ENCODE measurements around the gene KMT2E. TPM values are rescaled to one million over a fixed set of nuclear protein-coding genes. Genes with fewer than 3 reads are reported as not detected.

KMT2E gene
- polyA plus RNA-seq, 1 experiment, result 4.4 TPM

DNA sequence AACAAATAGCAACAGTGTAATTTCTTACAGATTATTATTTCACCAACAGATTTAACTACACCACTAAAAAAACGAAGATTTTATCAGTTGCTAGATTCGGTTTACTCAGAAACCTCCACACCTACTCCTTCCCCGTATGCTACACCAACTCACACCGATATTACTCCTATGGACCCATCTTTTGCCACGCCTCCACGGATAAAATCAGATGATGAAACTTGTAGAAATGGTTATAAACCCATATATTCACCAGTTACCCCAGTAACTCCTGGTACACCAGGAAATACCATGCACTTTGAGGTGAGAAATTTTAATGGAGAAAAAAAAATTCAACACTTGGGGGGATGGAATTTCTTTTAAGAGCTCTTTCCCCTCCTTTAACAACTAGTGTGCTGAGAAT is 92.5 kb downstream of the KMT2E start:
- TF ChIP-seq, protein P1, sequence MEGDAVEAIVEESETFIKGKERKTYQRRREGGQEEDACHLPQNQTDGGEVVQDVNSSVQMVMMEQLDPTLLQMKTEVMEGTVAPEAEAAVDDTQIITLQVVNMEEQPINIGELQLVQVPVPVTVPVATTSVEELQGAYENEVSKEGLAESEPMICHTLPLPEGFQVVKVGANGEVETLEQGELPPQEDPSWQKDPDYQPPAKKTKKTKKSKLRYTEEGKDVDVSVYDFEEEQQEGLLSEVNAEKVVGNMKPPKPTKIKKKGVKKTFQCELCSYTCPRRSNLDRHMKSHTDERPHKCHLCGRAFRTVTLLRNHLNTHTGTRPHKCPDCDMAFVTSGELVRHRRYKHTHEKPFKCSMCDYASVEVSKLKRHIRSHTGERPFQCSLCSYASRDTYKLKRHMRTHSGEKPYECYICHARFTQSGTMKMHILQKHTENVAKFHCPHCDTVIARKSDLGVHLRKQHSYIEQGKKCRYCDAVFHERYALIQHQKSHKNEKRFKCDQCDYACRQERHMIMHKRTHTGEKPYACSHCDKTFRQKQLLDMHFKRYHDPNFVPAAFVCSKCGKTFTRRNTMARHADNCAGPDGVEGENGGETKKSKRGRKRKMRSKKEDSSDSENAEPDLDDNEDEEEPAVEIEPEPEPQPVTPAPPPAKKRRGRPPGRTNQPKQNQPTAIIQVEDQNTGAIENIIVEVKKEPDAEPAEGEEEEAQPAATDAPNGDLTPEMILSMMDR (IDR thresholded peaks at IDR 0.05; ENCODE audit: insufficient read depth, low read depth, low read length), result no peak
- Histone ChIP-seq H3K27me3 (ENCODE audit: control insufficient read depth, insufficient read depth, low read length) (no peaks in the 10 kb centered on the region), H3K4me3 (ENCODE audit: low read depth, low read length) (no peak overlapping the region), H3K36me3 (ENCODE audit: control insufficient read depth, insufficient read depth, low read length) (peaks cover 8% of the 10 kb centered on the region)
- ChIA-PET POLR2A (no interaction called here), CTCF (interaction anchor here (1.2 kb wide), 1 partner anchor 126 kb away, joined by 3 read pairs; no protein-coding TSS in a partner anchor)
- DNase-seq (ENCODE audit: low read depth), result no peak

DNA sequence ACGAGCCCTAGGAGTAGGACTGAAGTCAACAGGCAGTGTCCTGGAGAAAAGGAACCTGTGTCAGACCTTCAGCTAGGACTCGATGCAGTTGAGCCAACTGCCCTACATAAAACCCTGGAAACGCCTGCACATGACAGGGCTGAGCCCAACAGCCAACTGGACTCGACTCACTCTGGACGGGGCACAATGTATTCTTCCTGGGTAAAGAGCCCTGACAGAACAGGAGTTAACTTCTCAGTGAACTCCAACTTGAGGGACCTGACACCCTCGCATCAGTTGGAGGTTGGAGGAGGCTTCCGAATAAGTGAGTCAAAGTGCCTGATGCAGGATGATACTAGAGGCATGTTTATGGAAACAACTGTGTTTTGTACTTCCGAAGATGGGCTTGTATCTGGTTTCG is 93.5 kb downstream of the KMT2E start:
- TF ChIP-seq, protein P1 (IDR thresholded peaks at IDR 0.05; ENCODE audit: insufficient read depth, low read depth, low read length), result no peak
- POLR2A ChIA-PET, result no interaction called here
- no peak overlapping the region for H3K4me3 ChIP-seq (ENCODE audit: low read depth, low read length)
- no peak for DNase-seq (ENCODE audit: low read depth)
- H3K27me3 ChIP-seq (ENCODE audit: control insufficient read depth, insufficient read depth, low read length), result no peaks in the 10 kb centered on the region
- peaks cover 15% of the 10 kb centered on the region for H3K36me3 ChIP-seq (ENCODE audit: control insufficient read depth, insufficient read depth, low read length)
- CTCF ChIA-PET, result interaction anchor here (1.2 kb wide), 1 partner anchor 127 kb away, joined by 3 read pairs; no protein-coding TSS in a partner anchor

DNA sequence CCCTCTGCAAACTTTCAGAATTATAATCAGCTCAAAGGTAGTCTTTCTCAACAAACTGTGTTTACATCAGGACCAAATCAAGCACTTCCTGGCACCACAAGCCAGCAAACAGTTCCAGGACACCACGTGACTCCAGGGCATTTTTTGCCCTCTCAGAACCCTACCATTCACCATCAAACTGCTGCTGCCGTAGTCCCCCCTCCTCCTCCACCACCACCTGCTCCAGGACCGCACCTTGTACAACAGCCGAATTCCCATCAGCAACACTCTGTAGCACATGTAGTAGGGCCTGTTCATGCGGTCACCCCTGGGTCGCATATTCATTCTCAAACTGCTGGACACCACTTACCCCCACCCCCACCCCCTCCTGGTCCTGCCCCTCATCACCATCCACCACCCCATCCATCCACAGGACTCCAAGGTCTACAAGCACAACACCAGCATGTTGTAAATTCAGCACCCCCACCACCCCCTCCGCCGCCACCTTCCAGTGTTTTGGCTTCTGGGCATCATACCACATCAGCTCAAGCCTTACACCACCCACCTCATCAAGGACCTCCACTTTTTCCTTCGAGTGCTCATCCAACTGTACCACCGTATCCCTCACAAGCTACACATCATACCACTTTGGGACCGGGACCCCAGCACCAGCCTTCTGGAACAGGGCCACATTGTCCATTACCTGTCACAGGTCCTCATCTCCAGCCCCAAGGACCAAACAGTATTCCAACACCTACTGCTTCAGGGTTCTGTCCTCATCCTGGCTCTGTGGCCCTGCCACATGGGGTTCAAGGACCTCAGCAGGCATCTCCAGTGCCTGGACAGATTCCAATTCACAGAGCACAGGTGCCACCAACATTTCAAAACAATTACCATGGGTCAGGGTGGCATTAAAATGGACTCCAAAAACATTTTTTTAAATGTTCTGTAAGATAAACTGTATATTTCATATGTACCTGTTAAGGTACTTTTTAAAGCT is 98.7 kb downstream of the KMT2E start:
- ChIA-PET CTCF (interaction anchor here (0.6 to 1.0 kb wide), 2 partner anchors 97 to 131 kb away, joined by 3 read pairs; no protein-coding TSS in a partner anchor), POLR2A (no interaction called here)
- TF ChIP-seq, protein P1 (IDR thresholded peaks at IDR 0.05; ENCODE audit: insufficient read depth, low read depth, low read length), result no peak
- H3K4me3 ChIP-seq (ENCODE audit: low read depth, low read length), result no peak overlapping the region
- H3K27me3 ChIP-seq (ENCODE audit: control insufficient read depth, insufficient read depth, low read length), result no peaks in the 10 kb centered on the region
- H3K36me3 ChIP-seq (ENCODE audit: control insufficient read depth, insufficient read depth, low read length), result peaks cover 18% of the 10 kb centered on the region
- DNase-seq (ENCODE audit: low read depth), result no peak

DNA sequence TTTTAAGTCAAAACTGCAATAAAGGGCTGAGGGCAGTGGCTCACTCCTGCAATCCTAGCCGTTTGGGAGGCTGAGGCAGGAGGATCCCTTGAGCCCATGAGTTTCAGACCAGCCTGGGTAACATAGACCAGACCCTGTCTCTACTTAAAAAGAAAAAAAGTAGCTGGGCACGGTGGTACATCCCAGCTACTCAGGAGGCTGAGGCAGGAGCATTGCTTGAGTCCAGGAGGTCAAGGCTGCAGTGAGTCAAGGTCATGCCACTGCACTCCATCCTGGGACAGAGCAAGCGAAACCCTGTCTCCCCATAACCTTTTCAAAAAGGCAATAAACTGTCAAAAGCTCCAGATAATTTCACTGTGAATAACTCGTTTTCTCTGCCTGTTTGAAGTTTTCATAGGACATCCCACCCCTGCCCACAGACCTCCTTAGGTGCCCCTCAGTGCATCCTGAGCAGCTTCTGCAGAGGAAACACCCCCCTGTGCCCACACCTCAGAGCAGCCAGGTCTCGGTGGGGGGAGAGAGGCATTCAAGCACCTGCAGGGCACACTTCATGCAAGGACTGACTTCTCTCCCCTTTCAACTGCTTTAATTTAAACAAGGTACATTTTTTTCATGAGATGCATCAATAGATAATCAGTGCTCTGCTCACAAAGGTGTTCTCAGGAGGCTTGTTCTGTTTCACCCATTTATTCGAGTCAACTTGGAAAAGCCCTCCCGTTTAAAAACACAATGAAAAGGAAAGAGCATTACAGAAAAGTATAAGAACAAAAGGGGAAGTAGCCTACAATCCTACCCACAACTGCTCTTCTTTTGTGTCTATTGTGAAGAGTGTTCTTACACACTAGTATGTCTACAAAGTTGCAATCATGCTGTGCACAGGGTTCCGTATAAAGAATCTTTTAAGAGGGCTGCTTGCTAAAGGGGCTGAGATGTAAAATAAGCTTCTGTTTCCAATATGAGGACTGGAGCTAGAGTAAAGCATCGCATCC is 104.9 kb downstream of the KMT2E start:
- TF ChIP-seq, protein P1 (IDR thresholded peaks at IDR 0.05; ENCODE audit: insufficient read depth, low read depth, low read length), result no peak
- Histone ChIP-seq H3K4me3 (ENCODE audit: low read depth, low read length) (no peak overlapping the region), H3K27me3 (ENCODE audit: control insufficient read depth, insufficient read depth, low read length) (no peaks in the 10 kb centered on the region), H3K36me3 (ENCODE audit: control insufficient read depth, insufficient read depth, low read length) (peaks cover 5% of the 10 kb centered on the region)
- DNase-seq (ENCODE audit: low read depth), result no peak
- CTCF ChIA-PET, result interaction anchor here (1.8 kb wide), 1 partner anchor 17 kb away, joined by 5 read pairs; no protein-coding TSS in a partner anchor
- POLR2A ChIA-PET, result no interaction called here

Measured in BJ (cell line).